Activated naive CD8-positive, alpha-beta T cell treated with anti-CD3 and anti-CD28 coated beads, Interleukin-2, amount 10 ng/mL, durations not matched to agents 7 days and 5 days (primary cell): ENCODE results near the gene VWA3B. TPM values are rescaled to one million over a fixed set of nuclear protein-coding genes. Genes with fewer than 3 reads are reported as not detected.

Experiments used
- ATAC-seq: fragments of 150-1000 bp; cut with Tn5 transposase; one replicate; pipeline ENCODE4 v1.10.0; 2021; ENCODE audit warnings: low read depth, moderate library complexity
- POLR2A ChIA-PET: fragments of 350-600 bp; sonication (Branson Sonifier 250); formaldehyde crosslinking; loops from one replicate; lab custom pipeline; 2021; ENCODE audit warnings: antibody characterized with exemption; lab: Charles Lee
- DNase-seq: peaks from one replicate; pipeline ENCODE4 v3.0.0; 2021
- H3K27ac Mint-ChIP-seq: one replicate; pipeline ENCODE4 v1.8.0; 2022; ENCODE audit warnings: mild to moderate bottlenecking, mixed read lengths
- H3K27me3 Mint-ChIP-seq: one replicate; pipeline ENCODE4 v1.8.0; 2022; ENCODE audit warnings: mild to moderate bottlenecking, moderate library complexity, mixed read lengths
- H3K36me3 Mint-ChIP-seq: one replicate; pipeline ENCODE4 v1.8.0; 2021; ENCODE audit warnings: mild to moderate bottlenecking, mixed read lengths
- H3K4me1 Mint-ChIP-seq: one replicate; pipeline ENCODE4 v1.8.0; 2021; ENCODE audit warnings: mixed read lengths
- H3K4me3 Mint-ChIP-seq: one replicate; pipeline ENCODE4 v1.8.0; 2022; ENCODE audit warnings: mild to moderate bottlenecking, moderate library complexity, mixed read lengths
- H3K9me3 Mint-ChIP-seq: one replicate; pipeline ENCODE4 v1.8.0; 2021; ENCODE audit warnings: mixed read lengths
- total RNA-seq, 2 experiments: library from RNA; stranded (reverse); gene quantifications; one replicate each; pipeline ENCODE4 v1.2.3, GENCODE V29; 2021

Gene VWA3B
- total RNA-seq, 2 experiments from 2014 or later = not detected

DNA sequence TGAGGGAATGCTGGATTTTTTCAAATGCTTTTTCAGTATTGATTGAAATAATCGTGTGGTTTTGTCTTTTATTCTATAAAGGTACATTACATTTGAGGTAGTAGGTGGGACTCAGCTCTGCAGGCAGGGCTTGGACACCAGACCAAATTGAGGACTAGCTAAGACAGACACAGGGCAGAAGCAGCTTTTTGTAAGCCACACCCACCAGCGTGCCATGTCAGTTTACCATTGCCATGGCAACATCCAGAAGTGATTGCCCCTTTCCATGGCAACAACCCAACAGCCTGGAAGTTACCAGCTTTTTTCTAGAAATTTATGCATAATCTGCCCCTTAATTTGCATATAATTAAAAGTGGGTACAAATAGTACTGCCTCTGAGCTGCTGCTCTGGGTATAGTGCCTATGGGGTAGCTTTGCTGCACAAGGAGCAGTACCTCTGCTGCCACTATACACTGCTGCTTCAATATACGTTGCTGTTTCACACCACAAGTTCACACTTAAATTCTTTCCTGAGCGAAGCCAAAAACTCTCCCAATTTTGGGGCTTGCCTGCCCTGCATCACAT lies 23.6 kb upstream of the VWA3B start:
- Mint-ChIP-seq H3K4me3 (no peak overlapping the region), H3K27ac (no peak overlapping the region), H3K4me1 (no peaks in the 10 kb centered on the region), H3K27me3 (peaks cover 24% of the 10 kb centered on the region), H3K36me3 (peaks cover 2% of the 10 kb centered on the region), H3K9me3 (peaks cover 4% of the 10 kb centered on the region)
- ATAC-seq = no peak
- DNase-seq = no peak
- POLR2A ChIA-PET = no interaction called here

DNA sequence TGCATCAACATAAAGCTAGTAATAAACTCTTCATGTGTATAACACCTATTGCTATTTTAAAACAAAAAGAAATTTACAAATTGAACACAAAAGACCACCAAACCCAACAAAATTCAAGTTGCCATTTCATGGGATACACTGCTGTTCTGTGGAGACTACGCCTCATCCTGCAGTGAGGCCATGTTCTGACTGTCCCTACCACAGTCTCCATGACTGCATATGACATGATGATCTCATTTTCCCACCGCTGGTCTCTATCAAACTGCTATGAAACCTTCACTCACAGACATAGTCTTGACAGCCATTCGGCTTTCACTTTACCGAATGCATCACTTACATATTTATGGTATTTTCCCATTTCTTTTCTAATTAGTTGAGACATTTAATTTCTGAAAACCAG lies 21.2 kb upstream of the VWA3B start:
- Mint-ChIP-seq H3K27me3 (peaks cover 29% of the 10 kb centered on the region), H3K4me3 (no peak overlapping the region), H3K27ac (no peak overlapping the region), H3K36me3 (peaks cover 2% of the 10 kb centered on the region), H3K4me1 (no peaks in the 10 kb centered on the region), H3K9me3 (peaks cover 4% of the 10 kb centered on the region)
- POLR2A ChIA-PET = no interaction called here
- DNase-seq (no peak), ATAC-seq (no peak)

DNA sequence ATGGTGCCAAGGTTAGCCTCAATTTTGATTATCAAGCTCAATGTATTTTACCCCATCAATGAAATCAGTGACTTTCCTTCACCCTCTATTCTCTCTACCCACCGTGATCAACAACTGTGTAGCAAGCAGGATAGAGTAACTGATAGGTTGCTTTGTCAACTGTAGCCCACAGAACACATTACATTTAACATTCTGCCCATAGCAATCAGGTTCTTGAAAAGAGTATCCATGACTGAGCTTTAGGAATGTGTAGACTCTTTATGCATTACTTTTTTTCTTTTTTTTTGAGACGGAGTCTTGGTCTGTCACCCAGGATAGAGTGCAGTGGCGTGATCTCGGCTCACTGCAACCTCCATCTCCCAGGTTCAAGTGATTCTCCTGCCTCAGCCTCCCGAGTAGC lies 19.8 kb upstream of the VWA3B start:
- no peak for DNase-seq
- Mint-ChIP-seq H3K36me3 (no peaks in the 10 kb centered on the region), H3K27ac (no peak overlapping the region), H3K27me3 (peaks cover 31% of the 10 kb centered on the region), H3K4me1 (no peaks in the 10 kb centered on the region), H3K4me3 (no peak overlapping the region), H3K9me3 (peaks cover 2% of the 10 kb centered on the region)
- POLR2A ChIA-PET = no interaction called here
- no peak for ATAC-seq

GRCh38 chr2:98070081-98070480 lies 16.9 kb upstream of the VWA3B start:
- Mint-ChIP-seq H3K4me3 (no peak overlapping the region), H3K36me3 (no peaks in the 10 kb centered on the region), H3K27me3 (peaks cover 17% of the 10 kb centered on the region), H3K4me1 (no peaks in the 10 kb centered on the region), H3K27ac (no peak overlapping the region), H3K9me3 (peaks cover 2% of the 10 kb centered on the region)
- no peak for ATAC-seq
- POLR2A ChIA-PET = no interaction called here
- DNase-seq = no peak

DNA sequence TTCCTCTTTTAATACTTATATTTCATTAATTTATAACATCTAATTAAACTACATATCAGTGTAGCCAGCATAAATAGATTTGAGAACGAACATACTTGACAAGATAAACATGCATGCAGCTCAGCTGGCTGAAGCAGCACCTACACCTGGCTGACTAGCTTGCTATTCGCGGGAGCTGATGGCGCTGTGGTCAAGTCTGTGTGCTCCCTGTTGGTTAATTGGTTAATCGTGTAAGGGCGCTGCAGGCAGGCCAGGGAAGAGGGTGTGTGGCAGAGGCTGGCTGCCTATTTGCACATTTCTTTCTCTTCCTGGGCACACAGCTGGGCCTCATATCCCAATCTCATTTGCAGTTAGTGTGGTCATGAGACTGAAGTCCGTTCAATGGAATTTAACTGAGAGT lies 14.5 kb upstream of the VWA3B start:
- POLR2A ChIA-PET = no interaction called here
- Mint-ChIP-seq H3K9me3 (peaks cover 2% of the 10 kb centered on the region), H3K36me3 (no peaks in the 10 kb centered on the region), H3K27me3 (peaks cover 14% of the 10 kb centered on the region), H3K4me1 (no peaks in the 10 kb centered on the region), H3K27ac (no peak overlapping the region), H3K4me3 (no peak overlapping the region)
- DNase-seq (no peak), ATAC-seq (no peak)

DNA sequence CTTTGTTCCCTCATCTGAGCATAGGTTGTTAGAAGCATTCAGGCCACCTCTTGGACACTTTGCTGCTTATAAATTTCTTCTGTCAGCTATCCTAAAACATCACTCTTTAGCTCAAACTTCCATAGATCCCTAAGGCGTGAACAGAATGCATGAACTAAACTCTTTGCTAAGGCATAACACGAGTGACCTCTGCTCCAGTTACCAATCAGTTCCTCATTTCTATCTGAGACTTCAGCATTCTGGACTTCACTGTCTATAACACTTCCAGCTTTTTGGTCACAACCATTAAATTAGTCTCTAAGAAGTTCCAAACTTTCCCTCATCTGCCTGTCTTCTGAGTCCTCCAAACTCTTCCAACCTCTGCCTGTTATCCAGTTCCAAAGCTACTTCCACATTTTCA lies 8.3 kb upstream of the VWA3B start:
- Mint-ChIP-seq H3K4me3 (no peak overlapping the region), H3K27me3 (peaks cover 6% of the 10 kb centered on the region), H3K9me3 (peaks cover 5% of the 10 kb centered on the region), H3K36me3 (peaks cover 11% of the 10 kb centered on the region), H3K27ac (no peak overlapping the region), H3K4me1 (peaks cover 20% of the 10 kb centered on the region)
- POLR2A ChIA-PET = no interaction called here
- ATAC-seq (no peak), DNase-seq (no peak)

DNA sequence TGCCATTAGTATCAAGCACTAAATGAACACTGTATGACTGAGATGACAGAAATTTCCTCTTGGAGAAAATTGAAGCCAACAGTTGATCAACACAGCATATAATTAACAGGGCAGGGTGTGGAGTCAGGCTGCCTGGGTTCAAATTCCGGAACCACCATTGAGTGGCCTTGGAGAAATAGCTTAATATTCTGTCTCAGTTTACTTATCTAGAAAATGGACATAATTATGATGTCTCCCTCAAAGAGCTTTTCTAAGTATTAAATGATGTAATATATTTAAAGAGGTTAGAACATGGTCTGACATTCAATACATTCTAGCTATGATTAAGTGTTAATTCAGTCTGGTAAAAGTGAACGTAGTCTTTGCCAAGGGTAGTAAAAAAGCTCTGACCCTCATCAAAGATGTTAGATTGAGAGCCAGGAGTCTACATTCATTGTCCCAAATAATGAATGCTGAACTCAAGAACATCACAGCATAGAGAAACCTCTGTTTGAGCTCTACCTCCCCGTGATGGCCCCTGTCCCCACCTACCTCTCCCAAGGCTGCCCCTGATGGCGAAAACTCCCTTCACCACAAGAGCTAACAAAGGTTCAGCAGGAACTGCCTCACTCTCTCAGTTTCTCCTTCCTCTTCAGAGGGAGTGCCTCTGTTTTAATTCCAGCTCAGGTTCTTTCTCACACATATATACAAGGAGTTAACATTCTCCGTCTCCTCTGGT lies 2.7 kb upstream of the VWA3B start:
- POLR2A ChIA-PET = no interaction called here
- H3K9me3 Mint-ChIP-seq = peaks cover 2% of the 10 kb centered on the region
- ATAC-seq (no peak), DNase-seq (no peak)
- peaks cover 44% of the 10 kb centered on the region for H3K4me1 Mint-ChIP-seq
- H3K27me3 Mint-ChIP-seq = peaks cover 14% of the 10 kb centered on the region
- no peak overlapping the region for H3K4me3 Mint-ChIP-seq
- peaks cover 6% of the 10 kb centered on the region for H3K36me3 Mint-ChIP-seq
- no peak overlapping the region for H3K27ac Mint-ChIP-seq

- H3K4me3 Mint-ChIP-seq = no peak overlapping the region
- peaks cover 5% of the 10 kb centered on the region for H3K36me3 Mint-ChIP-seq
- peaks cover 14% of the 10 kb centered on the region for H3K27me3 Mint-ChIP-seq
These were observed 2.1 kb upstream of the VWA3B start for GRCh38 chr2:98084869-98085238.

GRCh38 chr2:98085649-98086048 lies 1.3 kb upstream of the VWA3B start:
- no peak for ATAC-seq
- H3K9me3 Mint-ChIP-seq = no peaks in the 10 kb centered on the region
- peak overlapping the region; percentile 46 for H3K27ac Mint-ChIP-seq
- no peak for DNase-seq
- POLR2A ChIA-PET = no interaction called here
- H3K4me3 Mint-ChIP-seq = peak overlapping the region; percentile 31
- H3K27me3 Mint-ChIP-seq = peaks cover 14% of the 10 kb centered on the region
- H3K4me1 Mint-ChIP-seq = peaks cover 42% of the 10 kb centered on the region
- peaks cover 3% of the 10 kb centered on the region for H3K36me3 Mint-ChIP-seq

More at GRCh38 chr2:98084869-98085238, 2.1 kb upstream of the VWA3B start:
- Mint-ChIP-seq H3K9me3 (peaks cover 2% of the 10 kb centered on the region), H3K4me1 (peaks cover 44% of the 10 kb centered on the region), H3K27ac (no peak overlapping the region)
- POLR2A ChIA-PET = no interaction called here
- DNase-seq = no peak
- ATAC-seq = no peak

DNA sequence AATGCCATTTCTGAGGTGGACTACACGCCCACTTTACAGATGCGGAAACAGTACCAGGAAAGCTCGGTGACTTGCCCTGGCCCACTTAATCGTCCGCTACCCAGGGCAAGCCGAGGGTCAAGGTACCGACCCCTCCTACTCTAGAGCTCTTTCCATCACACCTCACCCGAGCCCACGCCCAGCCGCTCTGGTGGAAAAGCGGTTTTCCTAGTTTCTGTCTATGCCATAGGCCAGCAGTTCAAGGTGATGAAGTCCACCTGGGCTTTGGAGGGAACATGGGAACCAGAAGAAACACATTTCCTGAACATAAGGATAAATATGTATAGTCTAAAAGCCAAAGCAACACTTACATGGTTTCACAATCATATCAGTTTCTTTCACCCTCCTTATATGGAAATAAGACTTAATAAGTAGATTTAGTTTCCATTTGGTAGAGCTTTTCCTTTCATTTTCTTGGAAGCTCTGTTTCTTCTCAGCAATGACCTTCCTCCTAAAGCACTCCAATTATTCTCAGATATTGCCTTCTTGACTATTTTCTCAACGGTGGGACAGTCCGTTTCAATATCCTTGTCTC lies 567 bp downstream of the VWA3B start:
- DNase-seq = no peak
- H3K27me3 Mint-ChIP-seq = peaks cover 14% of the 10 kb centered on the region
- ATAC-seq = no peak

DNA sequence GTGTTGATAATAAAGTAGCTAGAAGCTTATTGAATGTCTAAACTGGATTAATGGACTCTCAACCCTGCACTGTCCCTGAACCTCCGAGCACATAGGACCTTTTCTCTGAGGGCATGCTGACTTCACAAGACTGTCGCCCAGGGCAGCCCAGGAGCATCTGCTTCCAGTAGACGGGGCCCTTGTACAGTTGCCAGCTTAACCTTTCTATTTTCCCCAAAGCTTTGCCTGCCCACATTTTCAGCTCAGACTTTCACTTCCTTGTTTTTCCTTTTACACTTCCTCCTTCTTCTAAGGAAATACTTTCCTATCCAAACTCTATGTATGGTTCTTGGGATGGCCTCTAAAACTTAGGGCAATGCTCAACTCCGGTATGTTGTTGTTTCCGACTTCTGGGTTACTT lies 1.3 kb downstream of the VWA3B start:
- POLR2A ChIA-PET = no interaction called here
- no peak for DNase-seq
- H3K27me3 Mint-ChIP-seq = peaks cover 10% of the 10 kb centered on the region
- H3K9me3 Mint-ChIP-seq = no peaks in the 10 kb centered on the region
- H3K27ac Mint-ChIP-seq = no peak overlapping the region
- H3K4me3 Mint-ChIP-seq = peak overlapping the region; percentile 84
- no peak for ATAC-seq
- peaks cover 29% of the 10 kb centered on the region for H3K4me1 Mint-ChIP-seq
- H3K36me3 Mint-ChIP-seq = peaks cover 2% of the 10 kb centered on the region

More for the DNA sequence above, 567 bp downstream of the VWA3B start:
- Mint-ChIP-seq H3K9me3 (no peaks in the 10 kb centered on the region), H3K36me3 (peaks cover 3% of the 10 kb centered on the region), H3K27ac (peak overlapping the region; percentile 32), H3K4me3 (peak overlapping the region; percentile 84), H3K4me1 (peaks cover 35% of the 10 kb centered on the region)
- POLR2A ChIA-PET = no interaction called here

GRCh38 chr2:98089941-98090340 lies 3.0 kb downstream of the VWA3B start:
- peaks cover 13% of the 10 kb centered on the region for H3K27me3 Mint-ChIP-seq
- no peak overlapping the region for H3K4me3 Mint-ChIP-seq
- POLR2A ChIA-PET = no interaction called here
- no peak for DNase-seq
- peaks cover 2% of the 10 kb centered on the region for H3K36me3 Mint-ChIP-seq
- H3K9me3 Mint-ChIP-seq = peaks cover 6% of the 10 kb centered on the region
- no peak overlapping the region for H3K27ac Mint-ChIP-seq
- no peak for ATAC-seq
- peaks cover 26% of the 10 kb centered on the region for H3K4me1 Mint-ChIP-seq

DNA sequence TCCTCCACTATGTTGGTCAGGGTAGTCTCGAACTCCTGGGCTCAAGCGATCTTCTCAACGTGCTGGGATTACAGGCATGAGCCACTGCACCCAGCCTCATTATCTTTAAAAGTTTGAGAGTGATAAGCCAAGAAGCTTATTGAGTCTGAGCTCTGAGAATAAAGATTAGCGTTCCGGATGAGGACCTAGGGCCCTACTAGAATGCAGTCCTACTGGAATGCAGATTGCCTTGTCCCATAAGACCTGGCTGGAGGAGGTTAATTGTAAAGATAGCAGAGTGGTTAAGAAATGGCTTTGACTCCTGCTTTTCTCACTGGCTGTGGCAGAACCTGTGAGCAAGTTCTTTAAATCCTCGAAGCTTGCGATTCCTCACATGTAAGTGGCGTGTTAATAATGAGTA lies 4.0 kb downstream of the VWA3B start:
- POLR2A ChIA-PET = no interaction called here
- H3K4me1 Mint-ChIP-seq = peaks cover 21% of the 10 kb centered on the region
- no peak overlapping the region for H3K27ac Mint-ChIP-seq
- ATAC-seq (no peak), DNase-seq (no peak)
- peaks cover 12% of the 10 kb centered on the region for H3K9me3 Mint-ChIP-seq
- peaks cover 3% of the 10 kb centered on the region for H3K36me3 Mint-ChIP-seq
- H3K4me3 Mint-ChIP-seq = no peak overlapping the region
- H3K27me3 Mint-ChIP-seq = peaks cover 8% of the 10 kb centered on the region

DNA sequence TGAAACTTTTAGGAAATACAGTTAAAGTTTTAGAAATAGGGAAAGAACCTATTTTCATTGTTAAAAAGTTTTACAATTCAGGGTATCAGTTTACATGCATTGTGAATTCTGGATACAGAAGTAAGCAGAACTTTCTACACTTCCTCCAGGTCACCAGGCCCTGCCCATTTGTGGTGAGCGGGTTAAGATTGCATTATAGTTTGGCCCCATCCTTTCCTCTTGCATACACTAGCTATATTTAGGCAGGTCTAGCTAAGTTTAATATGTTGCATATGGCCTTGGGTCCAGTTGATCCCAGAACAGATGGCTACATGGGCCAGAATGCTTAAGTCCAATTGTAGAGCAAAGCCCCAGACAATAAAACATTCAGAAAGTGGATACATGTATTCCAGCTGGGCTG lies 4.8 kb downstream of the VWA3B start:
- H3K9me3 Mint-ChIP-seq = peaks cover 16% of the 10 kb centered on the region
- peaks cover 16% of the 10 kb centered on the region for H3K4me1 Mint-ChIP-seq
- H3K27ac Mint-ChIP-seq = no peak overlapping the region
- H3K36me3 Mint-ChIP-seq = peaks cover 4% of the 10 kb centered on the region
- ATAC-seq (no peak), DNase-seq (no peak)
- H3K4me3 Mint-ChIP-seq = no peak overlapping the region
- peaks cover 9% of the 10 kb centered on the region for H3K27me3 Mint-ChIP-seq
- POLR2A ChIA-PET = no interaction called here
